HUDEP-2 (cell line): ENCODE data around the gene TOR4A.

Experiments used
- DNase-seq, 76 experiments: peaks; one replicate each; lab custom pipeline; 2025; ENCODE audit not compliant: unreplicated experiment in 76 of 76; lab: John Stamatoyannopoulos, UW

TOR4A gene

DNA sequence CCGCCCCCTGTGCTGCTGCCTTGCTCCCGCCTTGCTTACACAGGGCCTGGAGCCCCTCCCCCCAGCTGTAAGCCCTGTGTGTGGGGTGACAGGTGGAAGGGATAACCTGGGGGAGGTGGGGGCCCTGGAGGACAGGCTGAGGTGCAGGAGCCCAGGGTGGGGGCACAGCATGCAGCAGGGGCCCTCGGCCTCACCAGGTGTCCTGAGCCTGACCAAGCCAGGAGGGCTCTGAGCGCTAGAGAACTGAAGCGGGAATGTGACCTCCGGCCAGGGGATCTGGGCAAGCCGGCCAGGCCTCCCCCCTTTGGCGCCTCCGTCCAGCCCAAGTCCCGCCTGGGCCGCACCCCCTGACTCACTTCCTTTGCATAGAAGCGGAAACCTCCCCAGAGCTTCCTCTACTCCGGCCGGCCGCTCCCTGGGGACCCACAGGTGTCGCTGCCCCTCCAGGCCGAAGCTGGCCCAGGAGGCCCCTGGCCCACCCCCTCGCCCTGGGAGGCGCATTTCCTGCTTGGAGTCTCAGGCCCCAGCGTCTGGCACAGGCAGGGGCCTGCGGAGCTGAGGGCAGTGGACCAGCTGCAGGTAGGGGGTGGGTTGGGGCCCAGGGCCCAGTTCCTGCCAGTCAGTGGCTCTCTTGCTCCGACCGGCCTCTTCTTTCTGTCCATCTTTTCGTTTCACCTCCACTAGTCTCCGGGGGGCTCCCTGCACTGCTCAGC lies at the start of gene TOR4A:
TSS of gene TOR4A (plus strand) at position 398 of the 713 bp plus-strand sequence. CDS start 964 bp downstream, outside the sequence.
- DNase-seq: peak in 72 of 76 experiments; percentile 25 to 86 (median 65)

DNA sequence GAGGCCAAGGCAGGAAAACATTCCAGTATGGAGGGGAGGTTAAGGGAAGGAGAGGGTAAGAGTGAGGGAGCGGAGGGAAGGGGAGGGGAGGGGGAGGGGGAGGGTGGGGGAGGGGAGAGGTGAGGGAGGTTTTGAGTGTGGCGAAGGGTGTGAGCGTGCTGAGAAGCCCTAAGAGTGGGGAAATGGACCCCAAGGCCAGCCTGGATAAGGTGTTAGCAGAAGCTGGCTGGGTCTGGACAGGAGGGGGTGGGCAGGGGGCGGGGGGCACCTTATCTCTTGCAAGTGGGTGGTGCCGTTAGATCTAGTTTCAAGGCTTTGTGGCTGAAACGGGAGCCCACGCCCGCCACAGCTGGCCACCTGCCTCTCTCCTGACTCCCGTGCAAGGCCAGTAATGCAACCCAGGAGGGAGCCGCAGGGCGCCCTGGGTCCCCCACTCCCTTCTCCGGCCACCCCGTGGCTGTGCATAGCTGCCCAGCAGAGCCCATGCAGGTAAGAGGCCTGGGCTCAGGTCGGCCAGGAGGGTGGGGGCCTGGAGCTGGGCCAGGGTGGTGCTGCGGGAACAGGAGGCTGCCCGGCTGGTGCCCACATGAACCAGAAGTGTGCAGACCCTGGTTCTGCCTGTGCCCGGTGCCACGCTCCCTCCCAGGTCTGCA lies 49.5 kb upstream of the TOR4A start:
- no peak for DNase-seq

DNA sequence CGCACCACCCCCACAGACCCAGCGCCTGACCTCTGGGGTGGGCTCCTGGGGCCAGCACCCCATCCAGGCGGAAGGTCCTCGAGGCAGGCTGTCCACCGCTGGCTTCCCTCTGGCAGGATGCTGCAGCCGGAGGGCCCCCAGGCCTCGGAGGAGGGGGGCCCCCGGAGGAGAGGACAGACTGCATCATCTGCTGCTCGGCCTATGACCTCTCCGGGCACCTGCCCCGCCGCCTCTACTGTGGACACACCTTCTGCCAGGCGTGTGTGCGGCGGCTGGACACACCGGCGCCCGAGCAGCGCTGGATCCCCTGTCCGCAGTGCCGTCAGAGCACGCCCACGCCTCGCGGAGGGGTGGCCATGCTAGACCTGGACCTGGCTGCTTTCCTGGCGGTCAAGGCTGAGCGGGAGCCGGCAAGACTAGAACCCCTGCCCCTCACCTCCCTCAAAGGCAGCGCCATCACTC lies 49.0 kb upstream of the TOR4A start:
- no peak for DNase-seq

DNA sequence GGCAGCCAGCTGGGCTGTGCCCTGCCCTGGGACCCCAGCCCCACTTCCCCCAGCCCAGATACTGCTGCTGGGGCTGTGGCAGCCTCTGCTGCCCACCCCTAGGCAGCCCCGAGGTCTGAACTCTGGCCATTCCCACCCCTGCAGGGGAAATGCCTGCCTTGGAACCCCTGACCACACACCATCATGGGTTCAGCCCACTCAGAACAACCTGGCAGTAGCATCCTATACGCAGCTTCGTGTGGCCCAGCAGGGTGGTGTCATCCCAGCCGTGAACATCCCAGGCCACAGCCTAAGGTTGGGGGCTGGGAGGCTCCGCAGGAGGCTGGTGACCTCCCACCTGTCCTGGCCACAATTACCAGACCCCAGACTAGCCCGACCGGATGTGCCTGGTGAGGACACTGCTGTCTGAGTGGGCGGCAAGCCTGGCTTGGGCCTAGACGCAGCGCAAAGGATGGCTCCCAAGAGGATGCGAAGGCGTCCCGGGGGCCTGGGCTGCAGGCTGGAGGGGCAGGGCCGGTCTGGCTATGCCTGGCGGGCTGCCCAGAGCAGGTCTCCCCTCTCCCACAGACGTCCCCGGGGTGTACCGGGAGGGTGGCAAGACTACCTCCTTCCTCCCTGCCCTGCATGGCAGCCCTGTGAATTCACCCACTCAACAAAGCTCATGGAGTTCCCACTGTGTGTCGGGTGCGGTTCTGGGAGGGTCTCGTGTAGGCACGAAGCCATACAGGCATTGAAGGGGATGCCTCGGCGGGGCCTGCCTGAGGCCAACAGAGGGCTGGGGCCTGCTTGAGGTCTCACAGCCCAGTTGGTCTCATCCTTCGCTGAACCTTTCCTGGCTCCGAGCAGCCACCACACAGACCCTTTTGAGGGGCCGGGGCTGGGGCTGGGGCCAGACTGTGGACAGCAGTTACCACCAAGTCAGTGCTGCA lies 48.3 kb upstream of the TOR4A start:
- DNase-seq: no peak

DNA sequence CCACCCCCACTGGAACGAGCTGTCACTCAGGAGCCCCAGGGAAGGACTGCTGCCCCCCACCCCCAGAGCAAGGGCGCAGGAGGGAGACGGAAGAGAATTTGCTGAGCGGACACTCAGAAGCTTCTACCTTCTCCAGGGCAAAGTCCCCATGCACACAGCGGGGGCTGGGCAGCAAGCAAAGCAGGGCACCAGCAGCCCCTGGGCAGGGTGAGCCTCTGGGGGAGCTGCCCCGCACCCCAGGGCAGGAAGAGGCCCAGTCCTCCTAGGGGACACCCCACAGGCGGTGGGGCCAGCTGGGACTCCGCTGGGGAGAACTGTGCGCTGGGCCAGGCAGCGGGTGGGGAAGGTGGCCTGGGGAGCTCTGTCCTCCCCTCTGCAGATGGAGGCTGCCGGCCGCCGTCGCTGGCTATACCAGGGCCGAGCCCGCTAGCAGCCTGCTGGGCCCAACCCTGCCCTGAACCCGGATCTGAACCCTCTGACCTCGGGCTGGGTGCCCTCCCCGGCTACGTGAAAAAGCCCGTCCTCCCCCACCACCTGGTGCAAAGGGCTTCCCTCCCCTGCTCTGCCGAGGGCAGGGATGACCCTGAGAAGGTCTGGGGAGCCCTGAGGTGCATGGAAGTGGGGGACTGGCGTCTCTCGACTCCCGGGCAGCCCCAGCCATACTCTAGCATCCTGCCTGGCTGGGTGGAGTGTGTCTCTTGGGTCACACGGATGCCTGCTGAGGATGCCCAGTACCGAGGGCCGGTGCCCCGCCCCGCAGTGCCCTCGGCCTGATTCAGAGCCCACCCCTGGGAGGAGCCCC lies 47.4 kb upstream of the TOR4A start:
- DNase-seq: no peak

DNA sequence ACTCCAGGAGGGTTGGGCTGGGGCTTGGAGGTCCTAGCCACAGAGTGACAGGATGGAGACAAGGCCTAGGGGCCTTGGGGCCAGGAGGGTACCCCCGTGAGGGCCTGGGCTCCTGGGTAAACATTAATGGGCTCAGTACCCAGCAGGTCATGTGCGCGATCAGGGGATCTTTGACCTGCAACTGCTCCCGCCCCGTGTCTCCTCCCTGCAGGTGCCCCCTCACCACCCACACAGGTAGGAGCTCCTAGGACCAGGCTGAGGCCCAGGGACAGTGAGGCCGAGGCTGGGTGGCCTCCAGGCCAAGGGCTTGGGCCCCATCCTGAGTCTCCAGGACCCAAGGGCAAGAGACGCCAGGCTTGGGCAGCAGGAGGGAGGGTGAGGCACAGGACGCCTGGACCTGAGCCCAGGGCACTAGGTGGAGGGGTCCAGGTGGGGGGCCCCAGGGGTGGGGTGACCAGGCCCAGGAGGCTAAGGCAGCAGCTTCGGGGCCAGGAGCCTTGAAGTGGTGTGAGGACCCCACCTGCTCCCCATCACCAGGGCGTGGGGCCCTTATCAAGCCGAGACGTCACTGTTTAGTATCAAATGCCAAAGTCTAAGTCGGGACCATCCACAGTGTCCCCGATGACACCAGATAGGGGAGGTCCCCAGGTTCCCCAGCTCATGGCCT lies 46.7 kb upstream of the TOR4A start, which contains the start of gene SLC34A3:
TSS of gene SLC34A3 (plus strand) at position 197 of the 667 bp plus-strand sequence. CDS start 802 bp downstream, outside the sequence.
- DNase-seq: no peak

DNA sequence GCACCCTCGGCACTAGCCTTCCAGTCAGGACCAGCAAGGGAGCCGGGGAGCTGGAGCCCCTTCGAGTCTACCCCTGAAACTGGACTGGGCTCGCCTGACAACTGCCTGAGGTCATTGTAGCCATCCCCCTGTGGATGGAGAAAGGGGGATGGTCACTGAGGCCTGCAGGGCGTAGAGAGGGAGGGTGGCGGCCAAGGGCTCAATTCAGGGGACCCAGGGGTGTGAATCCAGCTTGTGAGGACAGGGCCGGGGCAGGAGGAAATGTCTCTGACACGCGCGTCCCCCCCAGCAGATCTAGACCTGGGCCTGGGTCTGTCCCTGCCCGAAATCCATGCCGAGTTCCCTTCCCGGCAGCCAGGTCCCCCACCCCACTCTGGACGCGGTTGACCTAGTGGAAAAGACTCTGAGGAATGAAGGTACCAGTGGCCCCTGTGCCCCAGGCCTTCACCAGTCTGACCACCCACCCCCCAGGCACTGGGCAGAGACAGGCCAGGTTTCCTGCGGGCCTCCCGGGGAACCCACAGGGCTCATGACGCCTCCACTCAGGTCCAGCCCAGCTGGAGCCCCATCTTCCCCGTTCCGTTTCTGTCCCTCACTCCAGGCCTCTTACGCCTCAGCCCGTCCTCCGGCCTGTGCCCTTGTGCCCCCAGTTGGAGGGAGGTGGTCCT lies 46.0 kb upstream of the TOR4A start:
- no peak for DNase-seq

DNA sequence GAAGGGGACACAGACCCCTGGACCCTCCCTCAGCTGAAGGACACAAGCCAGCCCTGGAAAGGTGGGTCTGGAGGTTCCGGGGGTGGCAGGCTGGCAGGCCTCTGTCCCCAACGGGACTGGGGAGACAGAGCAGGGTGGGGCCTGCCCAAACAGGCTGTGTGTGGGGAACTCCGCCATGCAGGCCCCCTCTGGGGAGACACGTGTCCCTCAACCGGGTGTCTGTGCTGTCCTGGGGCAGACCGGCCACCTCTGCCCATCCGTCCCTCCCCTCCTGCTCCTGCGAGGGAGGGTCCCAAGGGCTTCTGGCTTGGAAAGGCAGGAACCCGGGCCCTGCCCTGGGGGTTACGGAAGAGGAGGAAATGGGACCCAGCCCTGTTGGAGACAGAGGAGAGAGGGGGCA lies 45.4 kb upstream of the TOR4A start:
- DNase-seq: no peak

DNA sequence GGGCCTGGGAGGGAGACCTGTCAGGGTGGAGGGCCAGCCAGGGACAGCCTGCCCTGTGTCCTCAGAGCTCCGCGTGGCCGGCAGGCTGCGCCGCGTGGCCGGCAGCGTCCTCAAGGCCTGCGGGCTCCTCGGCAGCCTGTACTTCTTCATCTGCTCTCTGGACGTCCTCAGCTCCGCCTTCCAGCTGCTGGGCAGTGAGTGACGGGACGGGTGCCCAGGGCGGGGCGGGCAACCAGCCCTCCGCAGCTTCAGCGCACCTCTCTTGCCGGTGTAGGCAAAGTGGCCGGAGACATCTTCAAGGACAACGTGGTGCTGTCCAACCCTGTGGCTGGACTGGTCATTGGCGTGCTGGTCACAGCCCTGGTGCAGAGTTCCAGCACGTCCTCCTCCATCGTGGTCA lies 45.0 kb upstream of the TOR4A start:
- no peak for DNase-seq

DNA sequence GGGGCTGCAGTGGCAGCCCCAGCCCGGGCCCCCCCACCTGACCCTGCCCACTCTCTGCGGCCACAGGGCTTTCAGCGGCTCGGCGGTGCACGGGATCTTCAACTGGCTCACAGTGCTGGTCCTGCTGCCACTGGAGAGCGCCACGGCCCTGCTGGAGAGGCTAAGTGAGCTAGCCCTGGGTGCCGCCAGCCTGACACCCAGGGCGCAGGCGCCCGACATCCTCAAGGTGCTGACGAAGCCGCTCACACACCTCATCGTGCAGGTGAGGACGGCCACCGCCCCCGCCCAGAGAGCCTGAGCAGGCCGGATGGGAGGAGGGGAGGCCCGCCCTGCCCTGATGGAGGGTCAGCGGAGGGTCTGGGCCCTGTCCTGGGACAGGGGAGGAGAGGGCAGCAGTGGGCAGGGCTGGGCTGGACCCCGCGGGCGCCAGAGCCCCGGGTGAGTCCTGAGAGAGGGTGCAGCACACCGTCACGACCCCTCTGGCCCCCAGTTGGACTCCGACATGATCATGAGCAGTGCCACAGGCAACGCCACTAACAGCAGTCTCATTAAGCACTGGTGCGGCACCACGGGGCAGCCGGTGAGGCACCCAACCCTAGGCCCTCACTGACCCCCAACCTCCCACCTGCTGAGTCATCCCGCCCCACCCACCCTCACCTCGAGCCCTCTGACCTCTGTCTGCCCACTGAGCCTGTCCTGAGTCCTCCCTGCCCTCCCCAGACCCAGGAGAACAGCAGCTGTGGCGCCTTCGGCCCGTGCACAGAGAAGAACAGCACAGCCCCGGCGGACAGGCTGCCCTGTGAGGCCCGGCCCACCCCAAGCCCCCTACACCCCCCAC lies 44.2 kb upstream of the TOR4A start:
- no peak for DNase-seq

DNA sequence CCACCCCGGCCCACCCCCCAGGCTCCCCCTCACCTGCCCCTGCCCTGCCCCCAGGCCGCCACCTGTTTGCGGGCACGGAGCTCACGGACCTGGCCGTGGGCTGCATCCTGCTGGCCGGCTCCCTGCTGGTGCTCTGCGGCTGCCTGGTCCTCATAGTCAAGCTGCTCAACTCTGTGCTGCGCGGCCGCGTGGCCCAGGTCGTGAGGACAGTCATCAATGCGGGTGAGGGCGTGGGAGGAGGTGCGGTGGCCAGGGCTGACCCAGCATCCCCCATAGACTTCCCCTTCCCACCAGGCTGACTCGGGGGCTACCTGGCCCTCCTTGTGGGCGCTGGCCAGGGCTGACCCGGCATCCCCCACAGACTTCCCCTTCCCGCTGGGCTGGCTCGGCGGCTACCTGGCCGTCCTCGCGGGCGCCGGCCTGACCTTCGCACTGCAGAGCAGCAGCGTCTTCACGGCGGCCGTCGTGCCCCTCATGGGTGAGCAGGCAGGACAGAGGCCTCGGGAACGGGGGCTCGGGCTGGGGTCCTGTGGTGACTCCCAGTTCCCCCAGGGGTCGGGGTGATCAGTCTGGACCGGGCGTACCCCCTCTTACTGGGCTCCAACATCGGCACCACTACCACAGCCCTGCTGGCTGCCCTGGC lies 43.4 kb upstream of the TOR4A start:
- DNase-seq: no peak

DNA sequence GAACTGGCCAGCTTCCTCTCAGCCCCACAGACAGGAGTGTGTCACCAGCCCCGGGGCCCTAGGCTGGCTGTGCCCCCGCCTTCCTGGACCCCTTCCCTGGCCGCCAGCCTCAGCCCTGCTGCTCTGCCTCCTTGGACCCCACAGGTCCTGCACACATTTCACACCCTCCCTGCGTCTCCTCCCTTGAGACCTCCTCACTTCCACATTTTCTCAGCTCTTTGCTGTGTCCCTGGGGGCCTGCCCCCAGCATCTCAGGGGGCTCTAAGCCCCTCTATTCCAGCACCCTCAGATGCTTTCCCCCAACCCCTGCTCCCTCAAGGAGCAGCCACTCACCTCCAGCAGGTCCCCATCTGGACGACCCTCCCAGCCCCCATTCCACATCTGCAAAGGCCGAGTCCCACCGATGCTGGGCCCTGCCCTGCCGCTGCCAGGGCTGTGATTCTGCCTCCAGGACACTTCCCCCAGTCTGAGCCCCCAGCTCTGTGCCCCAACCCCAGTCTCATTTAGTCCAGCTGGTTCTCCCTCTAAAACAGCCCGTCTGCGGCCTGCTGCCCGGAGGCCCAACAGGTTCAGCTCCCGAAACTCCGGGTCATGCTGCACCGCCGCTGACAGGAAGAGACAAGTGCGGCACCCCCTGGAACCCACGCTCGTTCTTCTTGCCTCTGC lies 42.6 kb upstream of the TOR4A start:
- no peak for DNase-seq

DNA sequence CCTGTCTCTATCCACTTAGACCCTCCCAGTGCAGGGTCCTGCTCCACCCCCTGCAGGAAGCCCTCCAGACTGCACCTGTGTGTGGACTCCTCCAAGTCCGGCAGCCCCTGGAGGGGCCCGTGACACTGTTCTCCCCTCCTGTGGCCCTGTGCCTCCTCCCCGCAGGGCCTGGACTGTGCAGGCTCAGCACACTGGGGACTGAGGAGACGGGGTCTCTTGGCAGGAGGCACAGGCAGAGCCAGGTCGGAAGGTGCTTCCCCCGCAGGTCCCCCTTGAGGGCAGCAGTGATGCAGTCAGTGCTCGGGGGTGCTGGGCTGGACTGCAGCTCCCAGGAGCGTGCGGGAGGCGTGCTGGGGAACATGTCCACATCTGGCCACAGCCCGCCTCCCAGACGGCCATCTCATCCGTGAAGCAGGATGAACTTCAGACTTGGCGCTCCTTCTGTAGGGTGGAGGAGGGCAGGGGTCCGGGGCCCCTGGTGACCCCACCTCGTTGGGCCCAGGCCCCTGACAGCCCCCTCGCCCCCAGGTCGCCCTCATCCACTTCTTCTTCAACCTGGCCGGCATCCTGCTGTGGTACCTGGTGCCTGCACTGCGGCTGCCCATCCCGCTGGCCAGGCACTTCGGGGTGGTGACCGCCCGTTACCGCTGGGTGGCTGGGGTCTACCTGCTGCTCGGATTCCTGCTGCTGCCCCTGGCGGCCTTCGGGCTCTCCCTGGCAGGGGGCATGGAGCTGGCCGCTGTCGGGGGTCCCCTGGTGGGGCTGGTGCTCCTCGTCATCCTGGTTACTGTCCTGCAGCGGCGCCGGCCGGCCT lies 41.9 kb upstream of the TOR4A start:
- DNase-seq: no peak

DNA sequence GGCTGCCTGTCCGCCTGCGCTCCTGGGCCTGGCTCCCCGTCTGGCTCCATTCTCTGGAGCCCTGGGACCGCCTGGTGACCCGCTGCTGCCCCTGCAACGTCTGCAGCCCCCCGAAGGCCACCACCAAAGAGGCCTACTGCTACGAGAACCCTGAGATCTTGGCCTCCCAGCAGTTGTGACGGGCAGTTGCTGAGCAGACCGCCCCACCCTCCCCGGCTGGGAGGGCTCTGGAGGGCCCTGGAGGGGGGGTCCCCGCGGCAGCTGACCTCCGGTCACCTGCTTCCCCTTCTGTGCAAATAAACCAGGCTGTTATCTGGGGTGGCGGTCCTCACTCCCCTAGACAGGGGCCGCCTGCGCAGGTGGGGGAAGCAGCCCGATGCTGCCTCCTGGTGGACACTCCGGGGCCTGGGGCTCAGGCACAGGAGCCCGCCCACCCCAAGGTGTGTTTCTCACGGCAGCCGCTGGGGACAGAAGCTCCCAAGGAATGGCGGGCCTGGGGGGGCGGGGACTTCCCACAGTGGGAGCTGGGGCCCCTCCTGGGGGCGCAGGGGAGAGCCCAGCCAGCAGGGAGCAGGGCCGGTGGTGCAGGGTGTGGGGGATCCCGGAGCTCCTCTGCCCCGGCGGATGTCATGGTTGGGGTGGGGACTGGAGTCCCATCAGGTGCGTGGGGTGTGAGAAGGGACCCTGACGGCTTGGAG lies 41.1 kb upstream of the TOR4A start:
- peak in 69 of 76 experiments; percentile 28 to 88 (median 77) for DNase-seq

DNA sequence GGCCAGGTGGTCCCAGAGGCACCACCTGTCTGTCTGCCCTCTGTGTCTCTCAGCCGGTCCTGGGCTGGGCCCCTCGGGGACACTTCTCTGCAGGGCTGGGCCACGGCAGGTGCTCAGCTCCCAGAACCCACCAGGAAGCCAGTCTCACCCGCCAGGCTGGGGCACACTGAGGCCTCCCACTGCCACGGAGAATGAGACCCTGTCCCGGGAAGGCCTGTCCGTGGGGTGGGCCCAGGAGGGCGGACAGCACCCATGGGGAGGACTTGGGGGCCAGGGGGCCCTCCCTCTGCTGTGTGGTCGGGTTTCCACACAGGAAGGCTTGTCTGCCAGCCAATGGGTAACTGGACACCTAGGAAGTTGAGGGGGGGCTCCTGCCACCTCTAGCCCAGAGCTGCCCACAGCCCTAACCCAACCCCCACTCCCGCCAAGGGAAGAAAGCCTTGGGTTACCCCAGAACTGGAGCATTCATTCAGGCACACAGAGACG lies 40.5 kb upstream of the TOR4A start:
- no peak for DNase-seq
